H1 (cell line): Measurements from ENCODE around the gene EN1. TPM values are rescaled to one million over a fixed set of nuclear protein-coding genes. Genes with fewer than 3 reads are reported as not detected.

Experiments
- CTCF ChIA-PET: fragments of 300-600 bp; sonication (Branson Sonifier 250); formaldehyde crosslinking; loops from one replicate; lab custom pipeline; 2021; ENCODE audit not compliant: partially characterized antibody; lab: Charles Lee
- POLR2A ChIA-PET: fragments of 300-600 bp; sonication (Branson Sonifier 250); formaldehyde crosslinking; loops from one replicate; lab custom pipeline; 2021; ENCODE audit warnings: inconsistent platforms; ENCODE audit not compliant: partially characterized antibody; lab: Charles Lee
- DNase-seq, 2 experiments: peaks; one replicate each; pipeline versions ENCODE4 v3.0.0 to v3.0.0-alpha.2; 2010 to 2022; ENCODE audit warnings: low spot score in 2 of 2, low read depth in 1 of 2, mixed read lengths in 1 of 2
- FAIRE-seq: peaks from 2 replicates; lab custom pipeline; 2011; peaks lifted over from hg19 to GRCh38; lab: Jason Lieb, UNC
- H2AFZ ChIP-seq: 2 replicates; pipeline ENCODE4 v1.8.1; 2012; ENCODE audit warnings: low read length, inconsistent platforms
- H2AK5ac ChIP-seq: 2 replicates; pipeline ENCODE4 v1.6.1; 2013; ENCODE audit warnings: low read depth, low read length
- H2BK120ac ChIP-seq: replicated peaks from 2 replicates; pipeline ENCODE3; 2013; ENCODE audit warnings: low read depth, low read length, inconsistent platforms
- H2BK12ac ChIP-seq: 2 replicates; pipeline ENCODE4 v1.6.1; 2013; ENCODE audit warnings: low read depth, low read length
- H2BK15ac ChIP-seq: 2 replicates; pipeline ENCODE4 v1.6.1; 2013; ENCODE audit warnings: low read length
- H2BK20ac ChIP-seq: 2 replicates; pipeline ENCODE4 v1.6.1; 2013; ENCODE audit warnings: low read length
- H2BK5ac ChIP-seq: 2 replicates; pipeline ENCODE4 v1.6.1; 2013; ENCODE audit warnings: low read depth, low read length
- H3K14ac ChIP-seq: 2 replicates; pipeline ENCODE4 v1.6.1; 2013; ENCODE audit warnings: inconsistent platforms; ENCODE audit not compliant: insufficient read length
- H3K18ac ChIP-seq: 2 replicates; pipeline ENCODE4 v1.6.1; 2013; ENCODE audit warnings: low read length; ENCODE audit errors: extremely low read depth
- H3K23ac ChIP-seq: 2 replicates; pipeline ENCODE4 v1.6.1; 2013; ENCODE audit warnings: inconsistent platforms; ENCODE audit not compliant: insufficient read length
- H3K23me2 ChIP-seq: 2 replicates; pipeline ENCODE4 v1.6.1; 2013; ENCODE audit warnings: low read depth, low read length
- H3K27ac ChIP-seq: 2 replicates; pipeline ENCODE4 v1.6.1; 2011; ENCODE audit warnings: low read depth, low read length, inconsistent platforms
- H3K27me3 ChIP-seq, 4 experiments: replicated peaks in 1 of 4; 1 replicate in 1 of 4; 2 replicates in 3 of 4; pipeline versions ENCODE4 v1.6.1 to v1.8.1; 2011 to 2013; ENCODE audit warnings: low read length in 3 of 4, mild to moderate bottlenecking in 3 of 4, inconsistent platforms in 2 of 4, mixed read lengths in 2 of 4, moderate library complexity in 1 of 4; ENCODE audit not compliant: control insufficient read depth in 3 of 4, insufficient read depth in 3 of 4; ENCODE audit errors: extremely low read depth in 1 of 4
- H3K36me3 ChIP-seq, 4 experiments: 2 replicates each; pipeline versions ENCODE4 v1.6.1 to v1.8.1; 2011 to 2013; ENCODE audit warnings: mild to moderate bottlenecking in 4 of 4, low read length in 3 of 4, moderate library complexity in 2 of 4, control low read depth in 1 of 4, inconsistent platforms in 1 of 4; ENCODE audit not compliant: insufficient read depth in 4 of 4, control insufficient read depth in 2 of 4
- H3K4ac ChIP-seq: replicated peaks from 2 replicates; pipeline ENCODE3; 2013; ENCODE audit warnings: low read length, low read depth, mixed read lengths, inconsistent platforms; ENCODE audit not compliant: insufficient read length
- H3K4me1 ChIP-seq, 4 experiments: replicated peaks in 1 of 4; 1 replicate in 1 of 4; 2 replicates in 3 of 4; pipeline versions ENCODE4 v1.6.1 to v1.8.1; 2011 to 2013; ENCODE audit warnings: low read length in 3 of 4, inconsistent platforms in 2 of 4, mixed read lengths in 1 of 4; ENCODE audit not compliant: insufficient read depth in 4 of 4, control insufficient read depth in 3 of 4
- H3K4me2 ChIP-seq, 2 experiments: 2 replicates each; pipeline versions ENCODE4 v1.6.1 to v1.8.1; 2011 to 2013; ENCODE audit warnings: low read depth in 2 of 2, low read length in 2 of 2, control low read depth in 1 of 2, inconsistent platforms in 1 of 2, mild to moderate bottlenecking in 1 of 2; ENCODE audit not compliant: insufficient read depth in 1 of 2
- H3K4me3 ChIP-seq, 4 experiments: fragments of 200-600, 300-600 bp in 1 of 4; sonication (generic), shearing (Covaris generic), sonication (Bioruptor Twin) in 1 of 4; 2 replicates each; pipeline versions ENCODE4 v1.5.1 to v1.8.1; 2011 to 2016; ENCODE audit warnings: low read length in 4 of 4, low read depth in 3 of 4, control low read depth in 2 of 4, inconsistent platforms in 2 of 4, mild to moderate bottlenecking in 2 of 4, mixed read lengths in 1 of 4, moderate library complexity in 1 of 4; ENCODE audit not compliant: insufficient read depth in 2 of 4; ENCODE audit errors: extremely low read depth in 1 of 4
- H3K56ac ChIP-seq: replicated peaks from 2 replicates; pipeline ENCODE3; 2013; ENCODE audit warnings: low read depth, mild to moderate bottlenecking, mixed read lengths, low read length, inconsistent platforms; ENCODE audit not compliant: insufficient read length
- H3K79me1 ChIP-seq: 2 replicates; pipeline ENCODE4 v1.6.1; 2013; ENCODE audit warnings: low read depth, low read length, control low read depth
- H3K79me2 ChIP-seq, 2 experiments: 2 replicates each; pipeline versions ENCODE4 v1.6.1 to v1.8.1; 2012 to 2013; ENCODE audit warnings: low read length in 2 of 2, mild to moderate bottlenecking in 2 of 2, inconsistent platforms in 1 of 2; ENCODE audit not compliant: insufficient read depth in 2 of 2, control insufficient read depth in 1 of 2
- H3K9ac ChIP-seq, 4 experiments: replicated peaks in 1 of 4; 1 replicate in 1 of 4; 2 replicates in 3 of 4; pipeline versions ENCODE4 v1.6.1 to v1.8.1; 2011 to 2013; ENCODE audit warnings: low read depth in 3 of 4, low read length in 3 of 4, control low read depth in 2 of 4, mild to moderate bottlenecking in 2 of 4, moderate library complexity in 2 of 4, inconsistent platforms in 1 of 4; ENCODE audit errors: extremely low read depth in 1 of 4
- H3K9me3 ChIP-seq, 2 experiments: 2 replicates each; pipeline versions ENCODE4 v1.6.1 to v1.8.1; 2012 to 2013; ENCODE audit warnings: mild to moderate bottlenecking in 2 of 2, moderate library complexity in 2 of 2, control low read depth in 1 of 2, inconsistent platforms in 1 of 2, low read depth in 1 of 2, low read length in 1 of 2, mixed read lengths in 1 of 2; ENCODE audit not compliant: insufficient read depth in 2 of 2
- H4K20me1 ChIP-seq, 2 experiments: replicated peaks in 1 of 2; 2 replicates each; pipeline versions ENCODE3 to v1.8.1; 2011 to 2013; ENCODE audit warnings: inconsistent platforms in 2 of 2, low read length in 2 of 2, mild to moderate bottlenecking in 1 of 2; ENCODE audit not compliant: insufficient read depth in 2 of 2, control insufficient read depth in 1 of 2
- H4K5ac ChIP-seq: 2 replicates; pipeline ENCODE4 v1.6.1; 2013; ENCODE audit warnings: low read length, low read depth, mixed read lengths, inconsistent platforms; ENCODE audit not compliant: insufficient read length
- H4K8ac ChIP-seq: 2 replicates; pipeline ENCODE4 v1.8.0; 2013; ENCODE audit warnings: mild to moderate bottlenecking, moderate library complexity, low read length, inconsistent platforms; ENCODE audit not compliant: insufficient read depth; ENCODE audit errors: extremely low read depth
- H4K91ac ChIP-seq: replicated peaks from 2 replicates; pipeline ENCODE3; 2013; ENCODE audit warnings: low read length, mixed read lengths, inconsistent platforms; ENCODE audit not compliant: insufficient read length
- EGR1 ChIP-seq: IDR thresholded peaks from 2 replicates; pipeline ENCODE4 v1.6.1; 2011; ENCODE audit warnings: low read depth, low read length, borderline replicate concordance
- GTF2F1 ChIP-seq: IDR thresholded peaks from 2 replicates; pipeline ENCODE4 v1.6.1; 2012; ENCODE audit warnings: low read depth, low read length, improper control_type of control experiment, borderline replicate concordance
- KDM4A ChIP-seq: IDR thresholded peaks from one replicate; pipeline ENCODE4 v1.7.1; 2012; ENCODE audit warnings: low read depth, mild to moderate bottlenecking, moderate library complexity, low read length, inconsistent platforms; ENCODE audit not compliant: severe bottlenecking
- KDM5A ChIP-seq: fragments of 200-600 bp; IDR thresholded peaks from 2 replicates; pipeline ENCODE4 v1.7.1; 2012; ENCODE audit warnings: mild to moderate bottlenecking, low read length, inconsistent platforms, mixed read lengths
- MAFK ChIP-seq: IDR thresholded peaks from 2 replicates; pipeline ENCODE4 v1.6.1; 2012; ENCODE audit warnings: low read depth, mild to moderate bottlenecking, improper control_type of control experiment, low read length
- RXRA ChIP-seq: IDR thresholded peaks from 2 replicates; pipeline ENCODE4 v1.6.1; 2011; ENCODE audit warnings: low read depth, mild to moderate bottlenecking, low read length, moderate library complexity; ENCODE audit not compliant: insufficient read depth
- SAP30 ChIP-seq: fragments of 300-600 bp; sonication (generic); IDR thresholded peaks from 2 replicates; pipeline ENCODE4 v1.7.1; 2012; ENCODE audit warnings: low read length, moderate library complexity, mild to moderate bottlenecking, inconsistent platforms; ENCODE audit not compliant: insufficient read depth, insufficient replicate concordance
- SP2 ChIP-seq: IDR thresholded peaks from 2 replicates; pipeline ENCODE4 v1.6.1; 2012; ENCODE audit warnings: mild to moderate bottlenecking, low read length, inconsistent platforms
- SP4 ChIP-seq: IDR thresholded peaks from 2 replicates; pipeline ENCODE4 v1.6.1; 2012; ENCODE audit warnings: low read length, inconsistent platforms
- WGBS, 2 experiments: shearing (Covaris generic) in 1 of 2; methylation state at CpG; one replicate each; pipeline versions ENCODE4 v1.1.6 to v1.1.7; 2013 to 2015; ENCODE audit warnings: low lambda C conversion rate in 2 of 2, mixed read lengths in 2 of 2, inconsistent platforms in 1 of 2, low coverage in 1 of 2, missing lambda C conversion rate in 1 of 2; ENCODE audit not compliant: insufficient replicate concordance in 2 of 2, insufficient coverage in 1 of 2, insufficient read length in 1 of 2; ENCODE audit errors: extremely low coverage in 1 of 2, missing lambda C conversion rate in 1 of 2; 5-methylcytosine and 5-hydroxymethylcytosine counted together
- polyA plus RNA-seq, 7 experiments: library from polyadenylated mRNA; depleted of rRNA in 3 of 7; stranded (reverse) in 5 of 7; unstranded in 2 of 7; fragments of >200 nt in 5 of 7; fragments of 200-250 nt in 2 of 7; gene quantifications; 1 replicate in 5 of 7; 2 replicates in 1 of 7; 4 replicates in 1 of 7; pipeline versions ENCODE4 v1.2.1 to v1.2.3, GENCODE V29; 2011 to 2013; ENCODE audit warnings: missing spikeins in 2 of 7, mixed read lengths in 2 of 7
- total RNA-seq: library from RNA; stranded (reverse); fragmentation: NEBNext Ultra II Directional; extraction: Animal tissue kit (Norgen Biotek cat#: 25700); gene quantifications from 2 replicates; pipeline ENCODE4 v1.2.1, GENCODE V29; 2021
- TF ChIP-seq, protein P1 (sequence below): IDR thresholded peaks from 2 replicates; pipeline ENCODE4 v1.6.1; 2011; ENCODE audit warnings: low read depth, mild to moderate bottlenecking, low read length; ENCODE audit not compliant: insufficient read depth
- TF ChIP-seq, protein P2 (sequence below), 3 experiments: IDR thresholded peaks; 1 replicate in 2 of 3; 2 replicates in 1 of 3; pipeline versions ENCODE4 v1.5.1 to v1.6.1; 2011; ENCODE audit warnings: low read length in 3 of 3, mild to moderate bottlenecking in 3 of 3, inconsistent platforms in 2 of 3, low read depth in 1 of 3, moderate library complexity in 1 of 3; ENCODE audit not compliant: insufficient read depth in 1 of 3; ENCODE audit errors: control extremely low read depth in 1 of 3

EN1 gene
- total and polyA plus RNA-seq, 2 of the 8 experiments (the other 6 are each of a cell fraction or from before 2014, with no cell fraction given): not detected

DNA sequence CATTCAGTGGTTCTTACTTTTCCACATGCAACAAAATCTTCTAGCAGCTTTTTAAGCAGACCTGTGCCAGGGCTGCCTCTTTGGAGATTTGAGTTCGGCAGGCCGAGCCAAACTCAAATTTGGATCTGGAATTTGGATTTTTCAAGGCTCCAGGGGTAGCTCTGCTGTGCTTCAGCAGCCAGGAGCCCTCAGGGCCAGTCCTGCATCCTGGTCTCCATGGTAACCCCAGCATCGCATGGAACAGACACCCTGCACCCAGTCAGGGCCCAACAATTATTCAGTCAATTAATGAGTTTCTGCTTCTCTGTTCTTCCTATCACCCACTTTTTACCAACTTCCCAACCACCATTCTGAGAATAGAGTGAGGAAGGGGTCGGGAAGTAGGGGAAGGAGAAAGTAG, 30.0 kb downstream of the EN1 start:
- no peak overlapping the region for H2BK5ac ChIP-seq
- 87% methylated on average over 4 of the region's 4 CpGs; no CpG with 5 or more reads in 1 of the 2 experiments for WGBS, 2 experiments
- no peak overlapping the region for H3K4me2 ChIP-seq
- H3K14ac ChIP-seq: no peak overlapping the region
- no peak overlapping the region for H3K18ac ChIP-seq
- H2BK12ac ChIP-seq: no peak overlapping the region
- no peaks in the 10 kb centered on the region for H3K9me3 ChIP-seq
- H3K4ac ChIP-seq: no peak overlapping the region
- H2AFZ ChIP-seq: no peak overlapping the region
- no peak overlapping the region for H4K8ac ChIP-seq
- no peaks in the 10 kb centered on the region for H3K23me2 ChIP-seq
- peaks cover 0 to 3% (median 1%) of the 10 kb centered on the region in 4 experiments; a peak in 4 of 7 replicates for H3K27me3 ChIP-seq
- no peak overlapping the region for H2BK15ac ChIP-seq
- no peak overlapping the region; a peak in 1 of 7 replicates for H3K9ac ChIP-seq
- no peaks in the 10 kb centered on the region for H3K79me2 ChIP-seq
- H3K4me3 ChIP-seq: no peak overlapping the region
- H4K91ac ChIP-seq: no peak overlapping the region
- no peaks in the 10 kb centered on the region for H3K79me1 ChIP-seq
- H2BK120ac ChIP-seq: no peak overlapping the region
- no peak for DNase-seq
- no peak overlapping the region for H2AK5ac ChIP-seq
- no peak overlapping the region for H3K56ac ChIP-seq
- H4K20me1 ChIP-seq: no peaks in the 10 kb centered on the region
- H3K4me1 ChIP-seq: peaks cover 6 to 23% (median 11%) of the 10 kb centered on the region in 4 experiments
- H4K5ac ChIP-seq: no peak overlapping the region
- no peak overlapping the region for H3K27ac ChIP-seq
- no peak for FAIRE-seq
- CTCF ChIA-PET: interaction anchor here (0.8 to 2.5 kb wide), 7 partner anchors 12 to 506 kb away, joined by 3 to 9 read pairs (median 4); no protein-coding TSS in a partner anchor
- no peak overlapping the region for H2BK20ac ChIP-seq
- no peaks in the 10 kb centered on the region for H3K36me3 ChIP-seq
- POLR2A ChIA-PET: no interaction called here
- no peak overlapping the region for H3K23ac ChIP-seq
- no peak for TF ChIP-seq RXRA
- no peak for TF ChIP-seq EGR1
- no peak for TF ChIP-seq MAFK
- TF ChIP-seq SAP30: no peak
- TF ChIP-seq, protein P1, sequence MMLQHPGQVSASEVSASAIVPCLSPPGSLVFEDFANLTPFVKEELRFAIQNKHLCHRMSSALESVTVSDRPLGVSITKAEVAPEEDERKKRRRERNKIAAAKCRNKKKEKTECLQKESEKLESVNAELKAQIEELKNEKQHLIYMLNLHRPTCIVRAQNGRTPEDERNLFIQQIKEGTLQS: no peak
- TF ChIP-seq, protein P2, sequence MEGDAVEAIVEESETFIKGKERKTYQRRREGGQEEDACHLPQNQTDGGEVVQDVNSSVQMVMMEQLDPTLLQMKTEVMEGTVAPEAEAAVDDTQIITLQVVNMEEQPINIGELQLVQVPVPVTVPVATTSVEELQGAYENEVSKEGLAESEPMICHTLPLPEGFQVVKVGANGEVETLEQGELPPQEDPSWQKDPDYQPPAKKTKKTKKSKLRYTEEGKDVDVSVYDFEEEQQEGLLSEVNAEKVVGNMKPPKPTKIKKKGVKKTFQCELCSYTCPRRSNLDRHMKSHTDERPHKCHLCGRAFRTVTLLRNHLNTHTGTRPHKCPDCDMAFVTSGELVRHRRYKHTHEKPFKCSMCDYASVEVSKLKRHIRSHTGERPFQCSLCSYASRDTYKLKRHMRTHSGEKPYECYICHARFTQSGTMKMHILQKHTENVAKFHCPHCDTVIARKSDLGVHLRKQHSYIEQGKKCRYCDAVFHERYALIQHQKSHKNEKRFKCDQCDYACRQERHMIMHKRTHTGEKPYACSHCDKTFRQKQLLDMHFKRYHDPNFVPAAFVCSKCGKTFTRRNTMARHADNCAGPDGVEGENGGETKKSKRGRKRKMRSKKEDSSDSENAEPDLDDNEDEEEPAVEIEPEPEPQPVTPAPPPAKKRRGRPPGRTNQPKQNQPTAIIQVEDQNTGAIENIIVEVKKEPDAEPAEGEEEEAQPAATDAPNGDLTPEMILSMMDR (IDR thresholded peaks at IDR 0.05; ENCODE audit: control extremely low read depth in 1 of 3, insufficient read depth in 1 of 3, low read depth in 1 of 3, low read length in 3 of 3): no peak
- TF ChIP-seq SP2: no peak
- TF ChIP-seq KDM4A: no peak
- no peak for TF ChIP-seq KDM5A
- TF ChIP-seq GTF2F1: no peak
- TF ChIP-seq SP4: no peak
